GM18502 (cell line): ENCODE measurements around the gene HOXD3.

Source experiments
- ATAC-seq: cut with Tn5 transposase; IDR thresholded peaks from one replicate; pipeline ENCODE4 v1.9.1; 2021; ENCODE audit warnings: mild to moderate bottlenecking; ENCODE audit not compliant: unreplicated experiment, poor library complexity

The HOXD3 gene

GRCh38 chr2:176200971-176201370, 43.9 kb downstream of the HOXD3 start:
- ATAC-seq: no peak

DNA sequence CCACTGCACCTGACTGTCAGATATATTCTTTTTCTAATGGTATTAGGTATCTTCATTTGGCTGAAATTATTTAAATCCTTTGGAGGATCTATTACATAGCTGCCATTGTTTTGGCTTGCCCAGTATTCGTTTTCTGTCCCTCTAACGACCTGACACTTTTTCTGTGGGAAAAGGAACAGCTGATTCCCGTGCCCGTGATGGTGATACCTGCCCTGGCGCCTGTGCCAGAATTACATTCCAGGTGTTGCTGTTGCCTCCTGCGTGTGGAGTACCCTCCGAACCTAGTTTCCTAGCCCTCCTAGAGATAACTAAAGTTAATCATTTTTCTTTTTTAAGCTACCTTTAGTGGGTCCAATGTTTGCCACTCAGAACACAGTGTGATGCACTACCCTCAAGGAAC, 45.4 kb downstream of the HOXD3 start:
- ATAC-seq: no peak

GRCh38 chr2:176205126-176205525, 48.0 kb downstream of the HOXD3 start:
- ATAC-seq: no peak

GRCh38 chr2:176206136-176206535, 49.0 kb downstream of the HOXD3 start:
- no peak for ATAC-seq

DNA sequence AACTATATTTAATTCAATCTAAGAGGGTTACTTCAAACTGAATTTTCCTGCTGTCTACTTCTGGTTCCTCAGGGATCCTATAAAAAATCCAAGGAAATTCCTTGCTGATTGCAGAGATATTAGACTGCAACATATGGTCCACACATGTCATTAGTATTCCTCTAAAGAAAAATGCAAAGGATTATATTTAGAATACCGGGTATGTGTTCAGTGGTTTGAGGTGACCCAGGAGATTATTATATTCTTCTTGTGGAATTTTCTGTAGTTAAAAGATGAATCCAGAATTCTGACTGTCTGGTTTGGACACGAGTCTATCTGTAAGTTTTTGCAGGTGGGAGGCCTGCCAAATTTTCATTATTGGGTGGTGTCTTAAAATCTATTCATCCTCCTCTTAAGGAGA, 49.6 kb downstream of the HOXD3 start:
- ATAC-seq: no peak

DNA sequence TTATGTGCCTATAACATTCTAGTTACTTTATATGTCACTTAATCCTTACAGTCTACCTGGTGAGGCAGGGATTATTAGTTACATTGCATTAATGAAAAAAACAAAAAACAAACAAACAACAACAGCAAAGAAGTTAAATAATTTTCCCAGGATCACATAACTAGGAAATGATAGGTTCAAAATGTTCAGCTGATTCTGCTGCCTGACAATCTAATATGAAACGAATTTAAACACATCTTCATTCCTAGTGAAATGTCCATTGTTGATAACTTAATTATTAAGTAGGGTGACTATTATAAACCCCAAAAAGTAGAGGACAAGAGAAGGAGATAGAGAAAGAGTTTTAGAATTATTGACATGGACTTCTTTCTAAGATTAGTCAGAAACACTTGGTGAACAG, 54.0 kb downstream of the HOXD3 start:
- no peak for ATAC-seq

- no peak for ATAC-seq
Observed at GRCh38 chr2:176212276-176212675, 55.2 kb downstream of the HOXD3 start.

DNA sequence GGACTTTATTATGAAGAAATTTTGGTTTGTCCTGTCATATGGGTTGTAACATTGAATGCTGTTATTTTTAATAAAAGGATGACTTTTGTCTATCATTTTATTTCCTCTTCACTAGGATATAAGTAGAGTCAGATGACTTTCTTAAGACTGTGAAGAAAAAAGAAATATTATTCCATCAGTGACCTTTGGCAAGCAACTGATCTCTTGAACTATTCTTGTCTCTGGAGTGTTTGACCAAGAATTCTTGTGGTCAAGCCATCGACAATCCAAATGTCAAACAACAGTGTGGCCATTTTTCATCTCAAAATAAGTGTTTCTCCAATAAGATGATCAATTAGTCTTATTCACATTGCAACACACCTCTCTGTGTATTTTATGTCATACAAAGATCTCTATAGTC, 56.3 kb downstream of the HOXD3 start:
- ATAC-seq: no peak
